Coronary artery (tissue), 2 donors: ENCODE measurements around the gene WDR37.
A peak's percentile ranks its signal among the peaks of the same experiment; 100 is the strongest.
"Not testable (repeated sequence)": the region's sequence is repeated elsewhere in the genome, so short reads cannot be mapped to it uniquely, and the experiment has no call there.

ENCODE experiments used
- DNase-seq: peaks from one replicate; pipeline ENCODE4 v3.0.0-alpha.2; 2017; ENCODE audit warnings: low spot score
- H3K27ac ChIP-seq, 2 donors: fragments of 200-600 bp; sonication (generic); one replicate each; pipeline ENCODE4 v1.5.1; 2016 to 2019
- H3K4me3 ChIP-seq: fragments of 200-600 bp; sonication (generic); 2 replicates; pipeline ENCODE4 v1.5.1; 2016; ENCODE audit warnings: mild to moderate bottlenecking, moderate library complexity
- TF ChIP-seq, protein P1 (sequence below): fragments of 200-600 bp; sonication (generic); IDR thresholded peaks from one replicate; pipeline ENCODE4 v1.5.1; 2019; ENCODE audit warnings: antibody characterized with exemption

WDR37 gene

GRCh38 chr10:1056326-1057105 is at the start of gene WDR37:
WDR37 (plus strand) TSS chr10:1056385; CDS start chr10:1072156, 15,771 bp downstream.
- TF ChIP-seq, protein P1, sequence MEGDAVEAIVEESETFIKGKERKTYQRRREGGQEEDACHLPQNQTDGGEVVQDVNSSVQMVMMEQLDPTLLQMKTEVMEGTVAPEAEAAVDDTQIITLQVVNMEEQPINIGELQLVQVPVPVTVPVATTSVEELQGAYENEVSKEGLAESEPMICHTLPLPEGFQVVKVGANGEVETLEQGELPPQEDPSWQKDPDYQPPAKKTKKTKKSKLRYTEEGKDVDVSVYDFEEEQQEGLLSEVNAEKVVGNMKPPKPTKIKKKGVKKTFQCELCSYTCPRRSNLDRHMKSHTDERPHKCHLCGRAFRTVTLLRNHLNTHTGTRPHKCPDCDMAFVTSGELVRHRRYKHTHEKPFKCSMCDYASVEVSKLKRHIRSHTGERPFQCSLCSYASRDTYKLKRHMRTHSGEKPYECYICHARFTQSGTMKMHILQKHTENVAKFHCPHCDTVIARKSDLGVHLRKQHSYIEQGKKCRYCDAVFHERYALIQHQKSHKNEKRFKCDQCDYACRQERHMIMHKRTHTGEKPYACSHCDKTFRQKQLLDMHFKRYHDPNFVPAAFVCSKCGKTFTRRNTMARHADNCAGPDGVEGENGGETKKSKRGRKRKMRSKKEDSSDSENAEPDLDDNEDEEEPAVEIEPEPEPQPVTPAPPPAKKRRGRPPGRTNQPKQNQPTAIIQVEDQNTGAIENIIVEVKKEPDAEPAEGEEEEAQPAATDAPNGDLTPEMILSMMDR, result no peak
- Histone ChIP-seq H3K4me3 (peak within 1 kb of the TSS; percentile 98), H3K27ac (peak within 1 kb of the TSS; percentile 100)
- peak; percentile 88 for DNase-seq

DNA sequence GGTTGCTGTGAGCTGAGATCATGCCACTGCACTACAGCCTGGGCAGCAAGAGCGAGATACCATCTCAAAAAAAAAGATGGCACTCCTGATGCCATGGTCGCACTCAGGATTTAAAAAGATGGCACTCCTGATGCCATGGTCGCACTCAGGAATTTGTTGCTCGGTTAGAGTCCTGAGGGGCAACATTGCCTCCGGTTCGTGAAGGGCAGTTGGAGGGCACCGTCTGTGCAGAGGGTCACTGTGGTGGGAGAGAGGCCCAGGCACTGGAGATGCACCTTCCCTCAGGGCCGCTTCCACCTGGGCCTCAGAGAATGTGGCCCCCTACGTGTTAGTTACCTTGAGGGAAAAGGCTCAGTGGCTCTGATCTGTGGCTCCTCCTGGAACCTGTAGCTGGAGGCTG is 49.6 kb upstream of the WDR37 start:
- no peak for DNase-seq
- no peak overlapping the region for H3K27ac ChIP-seq
- H3K4me3 ChIP-seq, result no peak overlapping the region
- TF ChIP-seq, protein P1, result no peak

DNA sequence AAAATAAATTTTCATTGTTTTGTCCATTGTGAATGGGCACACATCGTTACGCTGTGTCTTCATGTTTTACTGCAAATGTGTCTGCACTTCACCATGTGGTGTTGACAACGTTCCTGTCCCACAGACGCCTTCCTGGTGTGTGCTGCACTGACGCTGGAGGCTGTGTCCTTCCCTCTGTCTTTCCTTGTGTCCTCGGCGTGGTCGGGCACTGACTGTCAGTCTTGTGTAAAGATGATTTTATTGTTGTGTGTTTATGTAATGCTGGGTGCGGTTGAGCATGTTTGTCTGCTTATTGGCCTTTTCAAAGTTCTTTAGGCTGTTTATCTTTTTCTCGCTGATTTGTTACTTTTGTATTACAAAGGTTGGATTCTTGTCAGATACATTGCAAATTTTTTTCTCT is 48.6 kb upstream of the WDR37 start:
- no peak overlapping the region for H3K27ac ChIP-seq
- H3K4me3 ChIP-seq, result no peak overlapping the region
- no peak for DNase-seq
- TF ChIP-seq, protein P1, result no peak

- Histone ChIP-seq H3K27ac (no peak overlapping the region), H3K4me3 (no peak overlapping the region)
- TF ChIP-seq, protein P1, result no peak
- no peak for DNase-seq
Measured at GRCh38 chr10:1009071-1009494, 47.1 kb upstream of the WDR37 start.

DNA sequence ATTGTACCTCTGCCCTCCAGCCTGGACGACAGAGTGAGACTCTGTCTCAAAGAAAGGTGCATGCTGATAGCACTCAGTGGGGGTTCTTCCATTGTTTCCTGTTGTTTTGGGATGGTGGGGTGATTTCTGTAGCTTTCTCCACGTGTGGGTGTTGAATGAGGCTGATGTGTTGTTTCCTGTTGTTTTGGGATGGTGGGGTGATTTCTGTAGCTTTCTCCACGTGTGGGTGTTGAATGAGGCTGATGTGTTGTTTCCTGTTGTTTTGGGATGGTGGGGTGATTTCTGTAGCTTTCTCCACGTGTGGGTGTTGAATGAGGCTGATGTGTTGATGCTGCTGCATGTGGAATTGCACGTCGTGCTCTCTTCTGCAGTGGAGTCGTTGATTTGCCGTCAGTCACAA is 46.2 kb upstream of the WDR37 start:
- DNase-seq, H3K27ac ChIP-seq: not testable (repeated sequence)

DNA sequence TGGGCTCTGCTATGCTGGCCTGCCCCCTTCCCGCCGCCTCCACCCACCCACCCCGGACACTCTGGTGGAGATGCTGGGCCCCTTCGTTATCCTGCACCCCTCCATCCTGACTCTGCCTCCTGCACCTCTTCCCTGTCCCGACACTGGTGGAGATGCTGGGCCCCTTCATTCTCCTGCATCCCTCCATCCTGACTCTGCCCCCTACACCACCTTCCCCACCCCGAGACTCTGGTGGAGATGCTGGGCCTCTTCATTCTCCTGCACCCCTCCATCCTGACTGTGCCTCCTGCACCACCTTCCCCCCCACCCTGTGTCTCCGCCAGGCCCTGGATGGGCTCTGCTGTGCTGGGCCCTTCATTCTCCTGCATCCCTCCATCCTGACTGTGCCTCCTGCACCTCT is 45.5 kb upstream of the WDR37 start:
- H3K4me3 ChIP-seq, result no peak overlapping the region
- TF ChIP-seq, protein P1, result no peak
- no peak for DNase-seq
- no peak overlapping the region for H3K27ac ChIP-seq

More for the DNA sequence above, 46.2 kb upstream of the WDR37 start:
- H3K4me3 ChIP-seq, result not testable (repeated sequence)

GRCh38 chr10:1011696-1012095 is 44.5 kb upstream of the WDR37 start:
- TF ChIP-seq, protein P1, result no peak
- no peak overlapping the region for H3K27ac ChIP-seq
- no peak for DNase-seq
- H3K4me3 ChIP-seq, result no peak overlapping the region
